H9 (cell line): Measurements from ENCODE around the gene VGLL3. TPM values are rescaled to one million over a fixed set of nuclear protein-coding genes. Genes with fewer than 3 reads are reported as not detected.

Source experiments
- DNase-seq: peaks from one replicate; pipeline ENCODE4 v3.0.0-alpha.2; 2017
- H2AFZ ChIP-seq: one replicate; pipeline ENCODE4 v1.6.1; 2013; ENCODE audit warnings: mild to moderate bottlenecking, low read length, control low read depth, moderate library complexity
- H2AK5ac ChIP-seq: 2 replicates; pipeline ENCODE4 v1.6.1; 2013; ENCODE audit warnings: low read length, control low read depth, mixed read lengths; ENCODE audit not compliant: insufficient read length
- H2BK120ac ChIP-seq: one replicate; pipeline ENCODE4 v1.6.1; 2013; ENCODE audit warnings: low read depth, mild to moderate bottlenecking, low read length, control low read depth, inconsistent platforms; ENCODE audit not compliant: poor library complexity, severe bottlenecking
- H2BK12ac ChIP-seq: 2 replicates; pipeline ENCODE4 v1.6.1; 2013; ENCODE audit warnings: low read length, control low read depth, mixed read lengths, low read depth; ENCODE audit not compliant: insufficient read length
- H2BK15ac ChIP-seq: 2 replicates; pipeline ENCODE4 v1.6.1; 2013; ENCODE audit warnings: low read depth, low read length, control low read depth
- H2BK20ac ChIP-seq: one replicate; pipeline ENCODE4 v1.6.1; 2013; ENCODE audit warnings: low read depth, mild to moderate bottlenecking, low read length, control low read depth, inconsistent platforms; ENCODE audit not compliant: poor library complexity, severe bottlenecking
- H2BK5ac ChIP-seq: 2 replicates; pipeline ENCODE4 v1.6.1; 2013; ENCODE audit warnings: low read length, control low read depth, mixed read lengths; ENCODE audit not compliant: insufficient read length
- H3K14ac ChIP-seq: 2 replicates; pipeline ENCODE4 v1.6.1; 2013; ENCODE audit warnings: low read length, control low read depth; ENCODE audit not compliant: insufficient read depth
- H3K18ac ChIP-seq: 2 replicates; pipeline ENCODE4 v1.6.1; 2013; ENCODE audit warnings: low read depth, mild to moderate bottlenecking, mixed read lengths, low read length, control low read depth; ENCODE audit not compliant: insufficient read length
- H3K23ac ChIP-seq: 2 replicates; pipeline ENCODE4 v1.6.1; 2013; ENCODE audit warnings: low read length, control low read depth, mixed read lengths, low read depth; ENCODE audit not compliant: insufficient read length
- H3K23me2 ChIP-seq: 2 replicates; pipeline ENCODE4 v1.6.1; 2013; ENCODE audit warnings: low read depth, mild to moderate bottlenecking, mixed read lengths, low read length, control low read depth; ENCODE audit not compliant: insufficient read length, poor library complexity, severe bottlenecking
- H3K27ac ChIP-seq: 2 replicates; pipeline ENCODE4 v1.5.1; 2013; ENCODE audit warnings: low read length, control low read depth, mixed read lengths, low read depth; ENCODE audit not compliant: insufficient read length
- H3K27me3 ChIP-seq: 2 replicates; pipeline ENCODE4 v1.6.1; 2013; ENCODE audit warnings: low read length, control low read depth, inconsistent platforms; ENCODE audit not compliant: insufficient read depth
- H3K4ac ChIP-seq: 2 replicates; pipeline ENCODE4 v1.6.1; 2013; ENCODE audit warnings: low read depth, mild to moderate bottlenecking, control low read depth, inconsistent platforms, low read length, moderate library complexity
- H3K4me1 ChIP-seq: 2 replicates; pipeline ENCODE4 v1.6.1; 2013; ENCODE audit warnings: low read length, control low read depth, inconsistent platforms; ENCODE audit not compliant: insufficient read depth
- H3K4me2 ChIP-seq: 2 replicates; pipeline ENCODE4 v1.6.1; 2013; ENCODE audit warnings: low read length, control low read depth, mixed read lengths; ENCODE audit not compliant: insufficient read length, insufficient read depth
- H3K56ac ChIP-seq: 2 replicates; pipeline ENCODE4 v1.6.1; 2013; ENCODE audit warnings: low read depth, mild to moderate bottlenecking, mixed read lengths, low read length, control low read depth; ENCODE audit not compliant: insufficient read length
- H3K79me1 ChIP-seq: 2 replicates; pipeline ENCODE4 v1.6.1; 2013; ENCODE audit warnings: low read depth, mild to moderate bottlenecking, moderate library complexity, low read length, control low read depth, inconsistent platforms; ENCODE audit not compliant: insufficient read depth, poor library complexity, severe bottlenecking
- H3K79me2 ChIP-seq: 2 replicates; pipeline ENCODE4 v1.6.1; 2013; ENCODE audit warnings: low read length, control low read depth, inconsistent platforms; ENCODE audit not compliant: insufficient read depth
- H3K9ac ChIP-seq: 2 replicates; pipeline ENCODE4 v1.6.1; 2013; ENCODE audit warnings: low read length, control low read depth, mixed read lengths; ENCODE audit not compliant: insufficient read length; ENCODE audit errors: extremely low read depth
- H3K9me3 ChIP-seq: one replicate; pipeline ENCODE4 v1.6.1; 2013; ENCODE audit warnings: low read depth, low read length, inconsistent platforms; ENCODE audit not compliant: control insufficient read depth
- H3T11ph ChIP-seq: one replicate; pipeline ENCODE4 v1.6.1; 2013; ENCODE audit warnings: mild to moderate bottlenecking, low read length, control low read depth, inconsistent platforms
- H4K20me1 ChIP-seq: one replicate; pipeline ENCODE4 v1.6.1; 2013; ENCODE audit not compliant: control insufficient read depth, insufficient read length, insufficient read depth
- H4K5ac ChIP-seq: 2 replicates; pipeline ENCODE4 v1.6.1; 2013; ENCODE audit warnings: low read depth, mild to moderate bottlenecking, mixed read lengths, low read length, control low read depth; ENCODE audit not compliant: insufficient read length
- H4K8ac ChIP-seq: replicated peaks from 2 replicates; pipeline ENCODE4 v1.6.1; 2013; ENCODE audit warnings: low read length, control low read depth, mixed read lengths, low read depth; ENCODE audit not compliant: insufficient read length
- H4K91ac ChIP-seq: 2 replicates; pipeline ENCODE4 v1.6.1; 2013; ENCODE audit warnings: low read depth, mild to moderate bottlenecking, moderate library complexity, mixed read lengths, low read length, control low read depth; ENCODE audit not compliant: insufficient read length
- H3K27ac Mint-ChIP-seq, 3 experiments: 2 replicates in 2 of 3; 3 replicates in 1 of 3; pipeline ENCODE4 v1.8.0; 2020 to 2021; ENCODE audit warnings: mixed read lengths in 3 of 3, mild to moderate bottlenecking in 1 of 3, moderate library complexity in 1 of 3
- H3K27me3 Mint-ChIP-seq: 2 replicates; pipeline ENCODE4 v1.8.0; 2021; ENCODE audit warnings: low read depth, mild to moderate bottlenecking, moderate library complexity, mixed read lengths
- H3K36me3 Mint-ChIP-seq, 3 experiments: 2 replicates in 2 of 3; 3 replicates in 1 of 3; pipeline ENCODE4 v1.8.0; 2020 to 2021; ENCODE audit warnings: low read depth in 3 of 3, mixed read lengths in 3 of 3; ENCODE audit not compliant: insufficient read depth in 1 of 3
- H3K4me1 Mint-ChIP-seq, 2 experiments: 2 replicates each; pipeline ENCODE4 v1.8.0; 2020; ENCODE audit warnings: mixed read lengths in 2 of 2
- H3K4me3 Mint-ChIP-seq, 2 experiments: 2 replicates in 1 of 2; 3 replicates in 1 of 2; pipeline ENCODE4 v1.8.0; 2020 to 2021; ENCODE audit warnings: mild to moderate bottlenecking in 2 of 2, mixed read lengths in 2 of 2, moderate library complexity in 1 of 2
- H3K9me3 Mint-ChIP-seq, 2 experiments: 2 replicates in 1 of 2; 3 replicates in 1 of 2; pipeline ENCODE4 v1.8.0; 2020; ENCODE audit warnings: mild to moderate bottlenecking in 2 of 2, mixed read lengths in 2 of 2, moderate library complexity in 1 of 2
- CTCF ChIP-seq: fragments of 200-600 bp; sonication (generic); conservative IDR thresholded peaks from 3 replicates; pipeline ENCODE4 v1.8.0; 2021; ENCODE audit warnings: antibody characterized with exemption, mild to moderate bottlenecking
- WGBS: extraction: QIAGEN DNeasy Blood & Tissue Kit; methylation state at CpG from one replicate; pipeline ENCODE4 v1.1.7; 2013; ENCODE audit warnings: missing lambda C conversion rate, low lambda C conversion rate, mixed read lengths; ENCODE audit not compliant: insufficient read length; ENCODE audit errors: extremely low coverage; 5-methylcytosine and 5-hydroxymethylcytosine counted together
- total RNA-seq: library from RNA; stranded (reverse); gene quantifications from 2 replicates; pipeline ENCODE4 v1.2.1, GENCODE V29; 2021

Gene VGLL3
- total RNA-seq, 1 experiment from 2014 or later, result 19.7 TPM

GRCh38 chr3:86954226-86954625 is 36.7 kb downstream of the VGLL3 start:
- Histone ChIP-seq H4K20me1 (no peaks in the 10 kb centered on the region), H3K4me2 (no peak overlapping the region)
- WGBS, result no CpG with 5 or more reads among the region's 1 CpG

More at GRCh38 chr3:86954226-86954625, 36.7 kb downstream of the VGLL3 start:
- no peaks in the 10 kb centered on the region for H3K79me2 ChIP-seq
- no peak overlapping the region for H3K27ac ChIP-seq
- H3K4ac ChIP-seq, result no peak overlapping the region
- no peak overlapping the region for H4K91ac ChIP-seq
- H2BK12ac ChIP-seq, result no peak overlapping the region
- H3K4me1 ChIP-seq, result peaks cover 4% of the 10 kb centered on the region; the same call in 1 of the 2 replicates
- H3T11ph ChIP-seq, result no peak overlapping the region
- no peaks in the 10 kb centered on the region for H3K9me3 ChIP-seq
- H3K36me3 Mint-ChIP-seq, result no peaks in the 10 kb centered on the region
- H2BK120ac ChIP-seq, result no peak overlapping the region
- no peak overlapping the region for H4K8ac ChIP-seq
- no peaks in the 10 kb centered on the region for H3K27me3 Mint-ChIP-seq
- no peak overlapping the region for H4K5ac ChIP-seq
- no peak overlapping the region for H3K23ac ChIP-seq
- H3K9ac ChIP-seq, result no peak overlapping the region
- H2AK5ac ChIP-seq, result no peak overlapping the region
- no peaks in the 10 kb centered on the region for H3K27me3 ChIP-seq
- H3K9me3 Mint-ChIP-seq, result no peaks in the 10 kb centered on the region
- H3K23me2 ChIP-seq, result no peaks in the 10 kb centered on the region
- no peak overlapping the region for H3K27ac Mint-ChIP-seq
- no peak overlapping the region for H3K4me3 Mint-ChIP-seq
- no peak overlapping the region for H2BK20ac ChIP-seq
- H2AFZ ChIP-seq, result no peak overlapping the region
- no peak overlapping the region for H3K18ac ChIP-seq
- no peak overlapping the region for H2BK15ac ChIP-seq
- peaks cover 15 to 26% of the 10 kb centered on the region in 2 experiments for H3K4me1 Mint-ChIP-seq
- H2BK5ac ChIP-seq, result no peak overlapping the region
- no peak overlapping the region for H3K56ac ChIP-seq
- DNase-seq, result no peak
- no peak overlapping the region for H3K14ac ChIP-seq
- H3K79me1 ChIP-seq, result no peaks in the 10 kb centered on the region
- TF ChIP-seq CTCF, result no peak
